NCI-H2081 (cell line): ENCODE measurements around the gene FAM98C.
A peak's percentile ranks its signal among the peaks of the same experiment; 100 is the strongest.

Source experiments
- DNase-seq, 2 experiments: peaks; one replicate each; lab custom pipeline; 2025; lab: John Stamatoyannopoulos, UW

Gene FAM98C

GRCh38 chr19:38377052-38377451, 25.8 kb upstream of the FAM98C start:
- no peak for DNase-seq

GRCh38 chr19:38378866-38379265, 24.0 kb upstream of the FAM98C start:
- no peak for DNase-seq

GRCh38 chr19:38381138-38381537, 21.8 kb upstream of the FAM98C start:
- DNase-seq, result no peak

- no peak for DNase-seq
Measured at GRCh38 chr19:38383184-38383583, 19.7 kb upstream of the FAM98C start.

GRCh38 chr19:38383743-38384142, 19.1 kb upstream of the FAM98C start:
- no peak for DNase-seq

- DNase-seq, result no peak
Measured at GRCh38 chr19:38384209-38385027, 18.5 kb upstream of the FAM98C start.

- no peak for DNase-seq
Measured at GRCh38 chr19:38385057-38385803, 17.7 kb upstream of the FAM98C start.

- no peak for DNase-seq
Measured at GRCh38 chr19:38385804-38386257, 17.1 kb upstream of the FAM98C start.

GRCh38 chr19:38386300-38386970, 16.5 kb upstream of the FAM98C start:
- no peak for DNase-seq

GRCh38 chr19:38386971-38387549, 15.8 kb upstream of the FAM98C start:
- DNase-seq, result no peak

GRCh38 chr19:38387550-38388348, 15.1 kb upstream of the FAM98C start, which contains the start of gene GGN:
GGN (minus strand) TSS chr19:38388034; CDS start chr19:38387261, 773 bp downstream.
- peak; percentile 39 to 55 for DNase-seq

- DNase-seq, result no peak
Measured at GRCh38 chr19:38388349-38389100, 14.4 kb upstream of the FAM98C start, which contains the start of gene SPRED3. SPRED3 (plus strand) TSS chr19:38388697; CDS start chr19:38390303, 1,606 bp downstream.

GRCh38 chr19:38389101-38389925, 13.6 kb upstream of the FAM98C start:
- no peak for DNase-seq

GRCh38 chr19:38389957-38390924, 12.7 kb upstream of the FAM98C start:
- no peak for DNase-seq

GRCh38 chr19:38391911-38392464, 10.9 kb upstream of the FAM98C start:
- DNase-seq, result no peak

GRCh38 chr19:38392707-38393308, 10.1 kb upstream of the FAM98C start:
- no peak for DNase-seq

- DNase-seq, result no peak
Measured at GRCh38 chr19:38394488-38394887, 8.4 kb upstream of the FAM98C start.
